ENCODE data around the gene TMEM256. TPM values are rescaled to one million over a fixed set of nuclear protein-coding genes. Genes with fewer than 3 reads are reported as not detected.
A peak's percentile ranks its signal among the peaks of the same experiment; 100 is the strongest.

Gene TMEM256
- polyA plus RNA-seq (ENCODE audit: insufficient read length in 3 of 3), result 100 to 1,000 TPM in 1 of 3 donors, 10 to 100 TPM in 2; 83.2 to 104 (median 93.7) TPM
- long read RNA-seq, donor 1, transcript TMEM256-201 (4 exons, 486 nt), result major isoform, 82 of 127 reads
- long read RNA-seq, donor 1, transcript TMEM256-202 (2 exons, 403 nt), result minor isoform, 5 of 127 reads
- long read RNA-seq, donor 1, partial matches to known transcripts, result 18 of 127 reads
- long read RNA-seq, donor 1, other reads (novel, unspliced or antisense), result 22 of 127 reads
- long read RNA-seq, donor 2, transcript TMEM256-201 (4 exons, 486 nt), result major isoform, 100 of 120 reads
- long read RNA-seq, donor 2, partial matches to known transcripts, result 18 of 120 reads
- long read RNA-seq, donor 2, other reads (novel, unspliced or antisense), result 0 of 120 reads
- long read RNA-seq, donor 3, transcript TMEM256-202 (2 exons, 403 nt), result minor isoform, 5 of 93 reads
- long read RNA-seq, donor 3, transcript TMEM256-201 (4 exons, 486 nt), result major isoform, 61 of 93 reads
- long read RNA-seq, donor 3, partial matches to known transcripts, result 12 of 93 reads
- long read RNA-seq, donor 3, other reads (novel, unspliced or antisense), result 15 of 93 reads
- long read RNA-seq, donor 4, transcript TMEM256-201 (4 exons, 486 nt), result major isoform, 110 of 138 reads
- long read RNA-seq, donor 4, partial matches to known transcripts, result 0 of 138 reads
- long read RNA-seq, donor 4, other reads (novel, unspliced or antisense), result 25 of 138 reads
- long read RNA-seq, donor 5, transcript TMEM256-201 (4 exons, 486 nt), result major isoform, 73 of 99 reads
- long read RNA-seq, donor 5, partial matches to known transcripts, result 16 of 99 reads
- long read RNA-seq, donor 5, other reads (novel, unspliced or antisense), result 7 of 99 reads
- long read RNA-seq, donor 6, transcript TMEM256-201 (4 exons, 486 nt), result major isoform, 74 of 87 reads
- long read RNA-seq, donor 6, partial matches to known transcripts, result 0 of 87 reads
- long read RNA-seq, donor 6, other reads (novel, unspliced or antisense), result 10 of 87 reads
- long read RNA-seq, donor 7, transcript TMEM256-201 (4 exons, 486 nt), result major isoform, 95 of 107 reads
- long read RNA-seq, donor 7, partial matches to known transcripts, result 0 of 107 reads
- long read RNA-seq, donor 7, other reads (novel, unspliced or antisense), result 9 of 107 reads
- long read RNA-seq, donor 8, transcript TMEM256-201 (4 exons, 486 nt), result major isoform, 17 of 24 reads
- long read RNA-seq, donor 8, partial matches to known transcripts, result 5 of 24 reads
- long read RNA-seq, donor 8, other reads (novel, unspliced or antisense), result 0 of 24 reads
- long read RNA-seq, donor 9, transcript TMEM256-201 (4 exons, 486 nt), result major isoform, 92 of 110 reads
- long read RNA-seq, donor 9, partial matches to known transcripts, result 0 of 110 reads
- long read RNA-seq, donor 9, other reads (novel, unspliced or antisense), result 17 of 110 reads
- long read RNA-seq, donor 10, transcript TMEM256-201 (4 exons, 486 nt), result major isoform, 68 of 80 reads
- long read RNA-seq, donor 10, partial matches to known transcripts, result 0 of 80 reads
- long read RNA-seq, donor 10, other reads (novel, unspliced or antisense), result 10 of 80 reads
- long read RNA-seq, donor 11, transcript TMEM256-201 (4 exons, 486 nt), result major isoform, 59 of 106 reads
- long read RNA-seq, donor 11, partial matches to known transcripts, result 33 of 106 reads
- long read RNA-seq, donor 11, other reads (novel, unspliced or antisense), result 14 of 106 reads
- long read RNA-seq, donor 12, transcript TMEM256-201 (4 exons, 486 nt), result major isoform, 113 of 128 reads
- long read RNA-seq, donor 12, partial matches to known transcripts, result 12 of 128 reads
- long read RNA-seq, donor 12, other reads (novel, unspliced or antisense), result 0 of 128 reads
- long read RNA-seq, donor 13, transcript TMEM256-201 (4 exons, 486 nt), result major isoform, 49 of 74 reads
- long read RNA-seq, donor 13, partial matches to known transcripts, result 9 of 74 reads
- long read RNA-seq, donor 13, other reads (novel, unspliced or antisense), result 12 of 74 reads
- long read RNA-seq, donor 14, result 0 reads
- long read RNA-seq, donor 15, result 0 reads
- long read RNA-seq, donor 16, transcript TMEM256-202 (2 exons, 403 nt), result minor isoform, 10 of 104 reads
- long read RNA-seq, donor 16, transcript TMEM256-201 (4 exons, 486 nt), result major isoform, 79 of 104 reads
- long read RNA-seq, donor 16, partial matches to known transcripts, result 0 of 104 reads
- long read RNA-seq, donor 16, other reads (novel, unspliced or antisense), result 15 of 104 reads

GRCh38 chr17:7403977-7404736, at the start of gene TMEM256:
TMEM256 (minus strand) TSS chr17:7404097; CDS start chr17:7404084, 13 bp downstream.
- DNase-seq, result peak; percentile 100

- DNase-seq, result no peak
Observed at GRCh38 chr17:7448461-7448860, 44.6 kb upstream of the TMEM256 start.

- no peak for DNase-seq
Observed at GRCh38 chr17:7445619-7445968, 41.7 kb upstream of the TMEM256 start.

- DNase-seq, result no peak
Observed at GRCh38 chr17:7444682-7445618, 41.1 kb upstream of the TMEM256 start, which contains the start of gene CHRNB1. CHRNB1 (plus strand) TSS chr17:7445061; CDS start chr17:7445128, 67 bp downstream.

- DNase-seq, result no peak
Observed at GRCh38 chr17:7443499-7444485, 39.9 kb upstream of the TMEM256 start.

- no peak for DNase-seq
Observed at GRCh38 chr17:7442142-7442541, 38.2 kb upstream of the TMEM256 start.

GRCh38 chr17:7441266-7441665, 37.4 kb upstream of the TMEM256 start:
- no peak for DNase-seq

GRCh38 chr17:7440834-7441195, 36.9 kb upstream of the TMEM256 start:
- DNase-seq, result no peak

GRCh38 chr17:7440113-7440833, 36.4 kb upstream of the TMEM256 start:
- no peak for DNase-seq

- no peak for DNase-seq
Observed at GRCh38 chr17:7439462-7440112, 35.7 kb upstream of the TMEM256 start, which contains the start of gene FGF11. FGF11 (plus strand) TSS chr17:7439512; CDS start chr17:7439621, 109 bp downstream.

- no peak for DNase-seq
Observed at GRCh38 chr17:7438656-7439460, 35.0 kb upstream of the TMEM256 start.

- no peak for DNase-seq
Observed at GRCh38 chr17:7437950-7438614, 34.2 kb upstream of the TMEM256 start.

GRCh38 chr17:7437369-7437863, 33.5 kb upstream of the TMEM256 start:
- no peak for DNase-seq
